ENCODE measurements around the gene GAB3.

DNA sequence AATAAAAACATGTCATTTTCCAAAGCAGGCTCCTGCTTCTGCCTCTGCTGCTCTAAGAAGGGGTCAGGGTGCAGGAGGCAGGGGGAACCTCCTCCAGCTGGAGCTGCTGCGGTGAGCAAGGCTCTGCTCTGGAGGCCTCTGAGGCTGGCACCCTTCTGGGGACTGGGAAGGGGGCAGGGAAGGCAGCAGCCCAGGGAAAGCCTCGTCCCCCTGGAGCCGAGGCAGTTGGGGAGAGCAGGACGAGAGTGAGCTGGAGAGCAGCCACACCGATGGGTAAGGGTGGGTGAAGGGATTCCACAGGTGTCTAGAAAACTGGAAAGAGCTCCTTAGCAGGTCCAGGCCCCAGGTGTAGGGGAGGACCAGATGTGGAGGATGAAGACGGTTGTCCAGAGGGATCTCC lies 95.5 kb downstream of the GAB3 start:
- TF ChIP-seq, protein P1, sequence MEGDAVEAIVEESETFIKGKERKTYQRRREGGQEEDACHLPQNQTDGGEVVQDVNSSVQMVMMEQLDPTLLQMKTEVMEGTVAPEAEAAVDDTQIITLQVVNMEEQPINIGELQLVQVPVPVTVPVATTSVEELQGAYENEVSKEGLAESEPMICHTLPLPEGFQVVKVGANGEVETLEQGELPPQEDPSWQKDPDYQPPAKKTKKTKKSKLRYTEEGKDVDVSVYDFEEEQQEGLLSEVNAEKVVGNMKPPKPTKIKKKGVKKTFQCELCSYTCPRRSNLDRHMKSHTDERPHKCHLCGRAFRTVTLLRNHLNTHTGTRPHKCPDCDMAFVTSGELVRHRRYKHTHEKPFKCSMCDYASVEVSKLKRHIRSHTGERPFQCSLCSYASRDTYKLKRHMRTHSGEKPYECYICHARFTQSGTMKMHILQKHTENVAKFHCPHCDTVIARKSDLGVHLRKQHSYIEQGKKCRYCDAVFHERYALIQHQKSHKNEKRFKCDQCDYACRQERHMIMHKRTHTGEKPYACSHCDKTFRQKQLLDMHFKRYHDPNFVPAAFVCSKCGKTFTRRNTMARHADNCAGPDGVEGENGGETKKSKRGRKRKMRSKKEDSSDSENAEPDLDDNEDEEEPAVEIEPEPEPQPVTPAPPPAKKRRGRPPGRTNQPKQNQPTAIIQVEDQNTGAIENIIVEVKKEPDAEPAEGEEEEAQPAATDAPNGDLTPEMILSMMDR (IDR thresholded peaks at IDR 0.05; ENCODE audit: borderline replicate concordance, extremely low read depth, low read length, poor library complexity, severe bottlenecking) = no peak
- no peak for TF ChIP-seq EZH2 (IDR thresholded peaks at IDR 0.05; ENCODE audit: borderline replicate concordance, low read depth, low read length, severe bottlenecking)
